K562 (cell line): ENCODE measurements around the gene PRDM15. TPM values are rescaled to one million over a fixed set of nuclear protein-coding genes. Genes with fewer than 3 reads are reported as not detected.

ENCODE experiments used
- ETS2 ChIP-seq: IDR thresholded peaks from 2 replicates; pipeline ENCODE4 v1.6.1; 2016; ENCODE audit warnings: borderline replicate concordance, missing genetic modification characterization, mild to moderate bottlenecking, moderate library complexity, missing compliant biosample characterization; ENCODE audit not compliant: poor library complexity, severe bottlenecking
- FOSL1 ChIP-seq: fragments of 200-800 bp; sonication (Bioruptor generic); conservative IDR thresholded peaks from 2 replicates; pipeline ENCODE4 v1.6.1; 2016; ENCODE audit warnings: missing genetic modification characterization, missing compliant biosample characterization
- HINFP ChIP-seq: fragments of 450-650 bp; conservative IDR thresholded peaks from 2 replicates; pipeline ENCODE4 v1.6.1; 2016; ENCODE audit warnings: missing genetic modification characterization, low read depth, mild to moderate bottlenecking, control low read depth, missing compliant biosample characterization
- MIER1 ChIP-seq: fragments of 450-650 bp; IDR thresholded peaks from 2 replicates; pipeline ENCODE4 v1.6.1; 2016; ENCODE audit warnings: antibody characterized with exemption, mild to moderate bottlenecking, low read depth
- RHOXF2B ChIP-seq: fragments of 250-450 bp; sonication (Bioruptor Pico); conservative IDR thresholded peaks from 2 replicates; pipeline ENCODE4 v1.5.1; 2021
- SMARCC2 ChIP-seq: fragments of 450-650 bp; IDR thresholded peaks from 2 replicates; pipeline ENCODE4 v1.6.1; 2017; ENCODE audit warnings: antibody characterized with exemption, moderate library complexity, mild to moderate bottlenecking, low read depth
- TRIM25 ChIP-seq: fragments of 450-650 bp; IDR thresholded peaks from 2 replicates; pipeline ENCODE4 v1.7.0; 2016; ENCODE audit warnings: borderline replicate concordance
- TRIM28 ChIP-seq: fragments of 450-650 bp; IDR thresholded peaks from 2 replicates; pipeline ENCODE4 v1.6.1; 2017
- ZBTB7A ChIP-seq: IDR thresholded peaks from 2 replicates; pipeline ENCODE4 v1.6.1; 2011; ENCODE audit warnings: low read depth, mild to moderate bottlenecking, low read length, moderate library complexity, borderline replicate concordance; ENCODE audit not compliant: control insufficient read depth
- ZC3H8 ChIP-seq: fragments of 450-650 bp; IDR thresholded peaks from 2 replicates; pipeline ENCODE4 v1.6.1; 2017
- ZNF699 ChIP-seq: fragments of 250-450 bp; sonication (Bioruptor Pico); IDR thresholded peaks from 2 replicates; pipeline ENCODE4 v1.8.0; 2021; ENCODE audit warnings: mild to moderate bottlenecking, moderate library complexity; ENCODE audit not compliant: insufficient replicate concordance
- polyA plus RNA-seq, 8 experiments: library from polyadenylated mRNA; depleted of rRNA in 4 of 8; stranded (reverse) in 5 of 8; unstranded in 3 of 8; fragments of >200 nt; fragmentation: Nextera tagmentation in 2 of 8; fragmentation: Illumina TruSeq in 1 of 8; extraction: Ambion mirVana in 2 of 8; extraction: Trizol in 1 of 8; gene quantifications; 2 replicates each; pipeline versions ENCODE4 v1.2.1 to v1.2.3, GENCODE V29; 2011 to 2014; ENCODE audit warnings: inconsistent platforms in 1 of 8, missing spikeins in 1 of 8
- total RNA-seq, 7 experiments: library from RNA; depleted of rRNA in 6 of 7; stranded (reverse); fragments of >200 nt in 6 of 7; fragmentation: Illumina TruSeq in 2 of 7; extraction: Trizol in 2 of 7; gene quantifications; 2 replicates each; pipeline versions ENCODE4 v1.2.1 to v1.2.3, GENCODE V29; 2011 to 2021; ENCODE audit warnings: low replicate concordance in 1 of 7

The PRDM15 gene
- total and polyA plus RNA-seq, 9 of the 15 experiments (the other 6 are each of a cell fraction or from before 2014, with no cell fraction given): 0.93 to 9.2 (median 6.2) TPM

GRCh38 chr21:41769111-41769510 lies 110.0 kb downstream of the PRDM15 start (continued):
- no peak for TF ChIP-seq MIER1
- no peak for TF ChIP-seq TRIM25
- TF ChIP-seq ETS2 (tag): no peak
- TF ChIP-seq ZNF699 (CRISPR knock-in tag): no peak
- TF ChIP-seq TRIM28: no peak
- TF ChIP-seq RHOXF2B (CRISPR knock-in tag): no peak
- no peak for TF ChIP-seq ZC3H8
- no peak for TF ChIP-seq FOSL1 (tag)
- no peak for TF ChIP-seq SMARCC2
- no peak for TF ChIP-seq ZBTB7A
- no peak for TF ChIP-seq HINFP (tag)
